IPS DF 6.9 (cell line): ENCODE results near the gene DARS1.
A peak's percentile ranks its signal among the peaks of the same experiment; 100 is the strongest.
"Not testable (repeated sequence)": the region's sequence is repeated elsewhere in the genome, so short reads cannot be mapped to it uniquely, and the experiment has no call there.

Source experiments
- DNase-seq: peaks from one replicate; pipeline ENCODE4 v3.0.0-alpha.2; 2013; ENCODE audit warnings: low read depth, low spot score
- H3K27ac ChIP-seq: one replicate; pipeline ENCODE4 v1.5.1; 2013; ENCODE audit warnings: low read length, control low read depth
- H3K27me3 ChIP-seq: 2 replicates; pipeline ENCODE4 v1.6.1; 2013; ENCODE audit warnings: mild to moderate bottlenecking, low read length; ENCODE audit not compliant: control insufficient read depth, insufficient read depth
- H3K36me3 ChIP-seq: 2 replicates; pipeline ENCODE4 v1.6.1; 2013; ENCODE audit warnings: low read length; ENCODE audit not compliant: control insufficient read depth, insufficient read depth
- H3K4me1 ChIP-seq: 2 replicates; pipeline ENCODE4 v1.6.1; 2013; ENCODE audit warnings: low read length; ENCODE audit not compliant: control insufficient read depth, insufficient read depth
- H3K4me3 ChIP-seq: 2 replicates; pipeline ENCODE4 v1.5.1; 2013; ENCODE audit warnings: mild to moderate bottlenecking, low read length
- H3K9me3 ChIP-seq: 2 replicates; pipeline ENCODE4 v1.6.1; 2013; ENCODE audit warnings: low read length, inconsistent platforms; ENCODE audit not compliant: control insufficient read depth, insufficient read depth
- WGBS: extraction: QIAGEN DNeasy Blood & Tissue Kit; methylation state at CpG from one replicate; pipeline ENCODE4 v1.1.7; 2013; ENCODE audit warnings: mixed read lengths, missing lambda C conversion rate; ENCODE audit not compliant: insufficient read length, insufficient coverage; 5-methylcytosine and 5-hydroxymethylcytosine counted together

DARS1 gene

GRCh38 chr2:135890835-135891234, 94.6 kb downstream of the DARS1 start:
- WGBS = no CpG with 5 or more reads among the region's 6 CpGs
- no peaks in the 10 kb centered on the region for H3K27me3 ChIP-seq
- H3K4me1 ChIP-seq = no peaks in the 10 kb centered on the region; the same call in 1 of the 2 replicates
- H3K27ac ChIP-seq = no peak overlapping the region
- H3K4me3 ChIP-seq = no peak overlapping the region
- DNase-seq = no peak
- no peaks in the 10 kb centered on the region for H3K9me3 ChIP-seq
- H3K36me3 ChIP-seq = no peaks in the 10 kb centered on the region

- Histone ChIP-seq H3K9me3 (no peaks in the 10 kb centered on the region), H3K4me3 (no peak overlapping the region), H3K27me3 (no peaks in the 10 kb centered on the region), H3K36me3 (no peaks in the 10 kb centered on the region), H3K4me1 (no peaks in the 10 kb centered on the region; the same call in 1 of the 2 replicates), H3K27ac (no peak overlapping the region)
- no peak for DNase-seq
- WGBS = no CpG with 5 or more reads among the region's 4 CpGs
Measured at GRCh38 chr2:135890149-135890548, 95.3 kb downstream of the DARS1 start.

- H3K4me3 ChIP-seq, H3K27me3 ChIP-seq, DNase-seq, H3K27ac ChIP-seq, H3K36me3 ChIP-seq, H3K4me1 ChIP-seq, H3K9me3 ChIP-seq: not testable (repeated sequence)
- no CpG with 5 or more reads among the region's 5 CpGs for WGBS
Measured at GRCh38 chr2:135888587-135888986, 96.8 kb downstream of the DARS1 start.

- WGBS = no CpG with 5 or more reads among the region's 4 CpGs
Measured at GRCh38 chr2:135885709-135886108, 99.7 kb downstream of the DARS1 start.

GRCh38 chr2:135882415-135882814, 103.0 kb downstream of the DARS1 start:
- no peaks in the 10 kb centered on the region for H3K4me1 ChIP-seq
- no CpG with 5 or more reads among the region's 3 CpGs for WGBS
- no peaks in the 10 kb centered on the region for H3K36me3 ChIP-seq
- no peak overlapping the region for H3K27ac ChIP-seq
- H3K27me3 ChIP-seq = no peaks in the 10 kb centered on the region
- H3K9me3 ChIP-seq = no peaks in the 10 kb centered on the region
- DNase-seq = no peak
- no peak overlapping the region for H3K4me3 ChIP-seq

More at GRCh38 chr2:135885709-135886108, 99.7 kb downstream of the DARS1 start:
- Histone ChIP-seq H3K9me3 (no peaks in the 10 kb centered on the region), H3K4me1 (no peaks in the 10 kb centered on the region; the same call in 1 of the 2 replicates), H3K27me3 (no peaks in the 10 kb centered on the region), H3K36me3 (no peaks in the 10 kb centered on the region), H3K4me3 (no peak overlapping the region), H3K27ac (no peak overlapping the region)
- DNase-seq = no peak

GRCh38 chr2:135876770-135877169, 108.7 kb downstream of the DARS1 start:
- H3K4me1 ChIP-seq, H3K27me3 ChIP-seq, DNase-seq, H3K27ac ChIP-seq, H3K4me3 ChIP-seq, H3K9me3 ChIP-seq, H3K36me3 ChIP-seq: not testable (repeated sequence)
- WGBS = no CpG with 5 or more reads among the region's 15 CpGs

- no CpG with 5 or more reads among the region's 71 CpGs for WGBS
Measured at GRCh38 chr2:135876066-135876711, 109.2 kb downstream of the DARS1 start, which contains the start of gene MCM6. TSS of gene MCM6 (minus strand) at chr2:135876443. CDS start at chr2:135876365, 78 bp downstream.

GRCh38 chr2:135875491-135876065, 109.8 kb downstream of the DARS1 start:
- no peaks in the 10 kb centered on the region for H3K9me3 ChIP-seq
- H3K27ac ChIP-seq = no peak overlapping the region
- no peaks in the 10 kb centered on the region for H3K27me3 ChIP-seq
- peak overlapping the region; percentile 92 for H3K4me3 ChIP-seq
- WGBS = no CpG with 5 or more reads among the region's 26 CpGs
- H3K36me3 ChIP-seq = peaks cover 8% of the 10 kb centered on the region; the same call in 1 of the 2 replicates
- DNase-seq = no peak
- no peaks in the 10 kb centered on the region for H3K4me1 ChIP-seq

More at GRCh38 chr2:135876066-135876711, 109.2 kb downstream of the DARS1 start, which contains the start of gene MCM6:
- Histone ChIP-seq H3K4me1 (no peaks in the 10 kb centered on the region), H3K27ac (no peak within 1 kb of the TSS), H3K4me3 (peak within 1 kb of the TSS; percentile 92), H3K36me3 (peaks cover 6% of the 10 kb centered on the region; the same call in 1 of the 2 replicates), H3K9me3 (no peaks in the 10 kb centered on the region), H3K27me3 (no peaks in the 10 kb centered on the region)
- DNase-seq = peak; percentile 99

- Histone ChIP-seq H3K27ac (no peak overlapping the region), H3K4me1 (no peaks in the 10 kb centered on the region), H3K4me3 (peak overlapping the region; percentile 92; the same call in 1 of the 2 replicates), H3K9me3 (no peaks in the 10 kb centered on the region), H3K36me3 (peaks cover 8% of the 10 kb centered on the region; the same call in 1 of the 2 replicates), H3K27me3 (no peaks in the 10 kb centered on the region)
- DNase-seq = no peak
- no CpG with 5 or more reads among the region's 19 CpGs for WGBS
Measured at GRCh38 chr2:135874777-135875365, 110.6 kb downstream of the DARS1 start.

- Histone ChIP-seq H3K4me1 (no peaks in the 10 kb centered on the region), H3K36me3 (peaks cover 24% of the 10 kb centered on the region; the same call in 1 of the 2 replicates), H3K4me3 (no peak overlapping the region), H3K27ac (no peak overlapping the region), H3K27me3 (no peaks in the 10 kb centered on the region), H3K9me3 (no peaks in the 10 kb centered on the region)
- no peak for DNase-seq
- WGBS = no CpG with 5 or more reads among the region's 1 CpG
Measured at GRCh38 chr2:135870571-135870970, 114.9 kb downstream of the DARS1 start.
